ENCODE data around the gene PLEKHA8.
"Not testable (repeated sequence)": the region's sequence is repeated elsewhere in the genome, so short reads cannot be mapped to it uniquely, and the experiment has no call there.

DNA sequence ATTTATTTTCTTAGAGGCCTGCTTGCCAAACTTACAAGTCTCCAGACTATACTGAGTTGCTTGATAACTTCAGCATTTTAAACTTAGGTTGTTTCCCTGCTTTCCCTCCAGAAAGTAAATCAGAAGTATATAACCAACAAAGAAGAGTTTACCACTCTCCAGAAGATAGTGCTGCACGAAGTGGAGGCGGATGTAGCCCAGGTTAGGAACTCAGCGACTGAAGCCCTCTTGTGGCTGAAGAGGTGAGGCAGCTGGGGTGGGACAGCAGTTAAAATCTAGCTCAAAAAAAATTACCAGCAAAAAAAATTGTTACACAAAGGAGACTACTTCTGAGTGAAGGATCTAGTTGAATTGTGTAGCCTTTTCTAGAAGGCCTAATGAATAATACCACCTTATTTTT lies 33.6 kb downstream of the PLEKHA8 start:
- TF ChIP-seq POLR2A (IDR thresholded peaks at IDR 0.05): not testable (repeated sequence)
- TF ChIP-seq, protein P1, sequence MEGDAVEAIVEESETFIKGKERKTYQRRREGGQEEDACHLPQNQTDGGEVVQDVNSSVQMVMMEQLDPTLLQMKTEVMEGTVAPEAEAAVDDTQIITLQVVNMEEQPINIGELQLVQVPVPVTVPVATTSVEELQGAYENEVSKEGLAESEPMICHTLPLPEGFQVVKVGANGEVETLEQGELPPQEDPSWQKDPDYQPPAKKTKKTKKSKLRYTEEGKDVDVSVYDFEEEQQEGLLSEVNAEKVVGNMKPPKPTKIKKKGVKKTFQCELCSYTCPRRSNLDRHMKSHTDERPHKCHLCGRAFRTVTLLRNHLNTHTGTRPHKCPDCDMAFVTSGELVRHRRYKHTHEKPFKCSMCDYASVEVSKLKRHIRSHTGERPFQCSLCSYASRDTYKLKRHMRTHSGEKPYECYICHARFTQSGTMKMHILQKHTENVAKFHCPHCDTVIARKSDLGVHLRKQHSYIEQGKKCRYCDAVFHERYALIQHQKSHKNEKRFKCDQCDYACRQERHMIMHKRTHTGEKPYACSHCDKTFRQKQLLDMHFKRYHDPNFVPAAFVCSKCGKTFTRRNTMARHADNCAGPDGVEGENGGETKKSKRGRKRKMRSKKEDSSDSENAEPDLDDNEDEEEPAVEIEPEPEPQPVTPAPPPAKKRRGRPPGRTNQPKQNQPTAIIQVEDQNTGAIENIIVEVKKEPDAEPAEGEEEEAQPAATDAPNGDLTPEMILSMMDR (IDR thresholded peaks at IDR 0.05): peak; percentile 43 to 73 (median 60)

All from right lobe of liver (tissue), 4 donors.